ENCODE measurements around the gene SPAG4. TPM values are rescaled to one million over a fixed set of nuclear protein-coding genes. Genes with fewer than 3 reads are reported as not detected.

SPAG4 gene
- total and polyA plus RNA-seq, 2 donors (not counting 1 experiment from before 2014, with no cell fraction given) = 3.7 to 4.7 TPM

GRCh38 chr20:35598899-35599775, 16.5 kb upstream of the SPAG4 start:
- WGBS (ENCODE audit: insufficient coverage) = 86% methylated on average over 20 of the region's 22 CpGs
- Histone ChIP-seq H3K27me3 (replicated peaks in 1 of 4; ENCODE audit: control extremely low read depth in 1 of 4, control insufficient read depth in 3 of 4, insufficient read depth in 4 of 4, low read length in 3 of 4) (peaks cover 0 to 40% (median 15%) of the 10 kb centered on the region in 4 experiments), H3K9me3 (ENCODE audit: control extremely low read depth in 1 of 3, control insufficient read depth in 2 of 3, insufficient read depth in 1 of 3, low read length in 2 of 3) (peaks cover 0 to 6% (median 0%) of the 10 kb centered on the region in 3 donors), H3K9ac (ENCODE audit: low read length) (no peak overlapping the region), H3K79me2 (ENCODE audit: control insufficient read depth, insufficient read depth, low read length) (no peaks in the 10 kb centered on the region), H3K4me3 (ENCODE audit: control extremely low read depth in 1 of 5, extremely low read depth in 1 of 5, insufficient read depth in 1 of 5, low read depth in 2 of 5, low read length in 4 of 5) (no peak overlapping the region), H4K20me1 (ENCODE audit: control insufficient read depth, insufficient read depth, low read length, poor library complexity, severe bottlenecking) (no peaks in the 10 kb centered on the region), H3K4me2 (replicated peaks; ENCODE audit: low read depth, low read length, poor library complexity, severe bottlenecking) (no peak overlapping the region), H3K27ac (ENCODE audit: low read length in 2 of 2) (no peak overlapping the region), H2AFZ (ENCODE audit: insufficient read depth, low read depth, low read length, poor library complexity, severe bottlenecking) (no peak overlapping the region), H3K36me3 (replicated peaks in 1 of 2; ENCODE audit: control extremely low read depth in 1 of 2, control insufficient read depth in 1 of 2, extremely low read depth in 1 of 2, insufficient read depth in 2 of 2, low read length in 1 of 2) (no peaks in the 10 kb centered on the region), H3K4me1 (ENCODE audit: control insufficient read depth in 2 of 2, insufficient read depth in 2 of 2, low read length in 2 of 2) (peaks cover 16 to 17% of the 10 kb centered on the region in 2 donors)
- TF ChIP-seq EZH2 (IDR thresholded peaks at IDR 0.05; ENCODE audit: borderline replicate concordance, insufficient read depth, low read depth, low read length, poor library complexity, severe bottlenecking) = no peak
- no peak for TF ChIP-seq CTCF (IDR thresholded peaks at IDR 0.05)
- H3K9me3 Mint-ChIP-seq (ENCODE audit: insufficient read depth) = no peaks in the 10 kb centered on the region
- intact Hi-C loops (cut with micrococcal nuclease) = no loop called here
- no peak overlapping the region for H3K27ac Mint-ChIP-seq
- no peak for ATAC-seq (ENCODE audit: low read depth)
- no peak for DNase-seq
- peaks cover 12% of the 10 kb centered on the region for H3K4me1 Mint-ChIP-seq
- ChIA-PET POLR2A (interaction anchor here (0.6 kb wide), 1 partner anchor 40 kb away, joined by 4 read pairs; no protein-coding TSS in a partner anchor), CTCF (interaction anchor here (0.9 kb wide), 1 partner anchor 20 kb away, joined by 3 read pairs; no protein-coding TSS in a partner anchor)
- no peak overlapping the region for H3K4me3 Mint-ChIP-seq
- peaks cover 44% of the 10 kb centered on the region for H3K27me3 Mint-ChIP-seq

- H3K27me3 Mint-ChIP-seq = peaks cover 44% of the 10 kb centered on the region
- no peak overlapping the region for H3K27ac Mint-ChIP-seq
- Histone ChIP-seq H3K9me3 (ENCODE audit: control extremely low read depth in 1 of 3, control insufficient read depth in 2 of 3, insufficient read depth in 1 of 3, low read length in 2 of 3) (peaks cover 0 to 6% (median 0%) of the 10 kb centered on the region in 3 donors), H3K9ac (ENCODE audit: low read length) (no peak overlapping the region), H3K79me2 (ENCODE audit: control insufficient read depth, insufficient read depth, low read length) (no peaks in the 10 kb centered on the region), H3K27me3 (replicated peaks in 1 of 4; ENCODE audit: control extremely low read depth in 1 of 4, control insufficient read depth in 3 of 4, insufficient read depth in 4 of 4, low read length in 3 of 4) (peaks cover 0 to 40% (median 15%) of the 10 kb centered on the region in 4 experiments), H4K20me1 (ENCODE audit: control insufficient read depth, insufficient read depth, low read length, poor library complexity, severe bottlenecking) (no peaks in the 10 kb centered on the region), H2AFZ (ENCODE audit: insufficient read depth, low read depth, low read length, poor library complexity, severe bottlenecking) (no peak overlapping the region), H3K36me3 (replicated peaks in 1 of 2; ENCODE audit: control extremely low read depth in 1 of 2, control insufficient read depth in 1 of 2, extremely low read depth in 1 of 2, insufficient read depth in 2 of 2, low read length in 1 of 2) (no peaks in the 10 kb centered on the region), H3K4me1 (ENCODE audit: control insufficient read depth in 2 of 2, insufficient read depth in 2 of 2, low read length in 2 of 2) (peaks cover 16 to 17% of the 10 kb centered on the region in 2 donors), H3K4me2 (replicated peaks; ENCODE audit: low read depth, low read length, poor library complexity, severe bottlenecking) (no peak overlapping the region), H3K27ac (ENCODE audit: low read length in 2 of 2) (no peak overlapping the region), H3K4me3 (ENCODE audit: control extremely low read depth in 1 of 5, extremely low read depth in 1 of 5, insufficient read depth in 1 of 5, low read depth in 2 of 5, low read length in 4 of 5) (no peak overlapping the region)
- DNase-seq (no peak), ATAC-seq (ENCODE audit: low read depth) (no peak)
- TF ChIP-seq CTCF (IDR thresholded peaks at IDR 0.05) = no peak
- no peak for TF ChIP-seq EZH2 (IDR thresholded peaks at IDR 0.05; ENCODE audit: borderline replicate concordance, insufficient read depth, low read depth, low read length, poor library complexity, severe bottlenecking)
- H3K9me3 Mint-ChIP-seq (ENCODE audit: insufficient read depth) = no peaks in the 10 kb centered on the region
- intact Hi-C loops (cut with micrococcal nuclease) = loop anchor here (5.0 kb wide), 1 partner anchor 98 kb away; the partner anchor contains the start of genes NFS1 and ROMO1
- CTCF ChIA-PET = interaction anchor here (0.9 kb wide), 1 partner anchor 20 kb away, joined by 3 read pairs; no protein-coding TSS in a partner anchor
- 95% methylated on average over 9 of the region's 9 CpGs for WGBS (ENCODE audit: insufficient coverage)
- no peak overlapping the region for H3K4me3 Mint-ChIP-seq
- peaks cover 12% of the 10 kb centered on the region for H3K4me1 Mint-ChIP-seq
- POLR2A ChIA-PET = no interaction called here
Measured at GRCh38 chr20:35599776-35600120, 15.9 kb upstream of the SPAG4 start.

Data from B cell (primary cell).